ENCODE data around the gene AKAP8L.

Gene AKAP8L

DNA sequence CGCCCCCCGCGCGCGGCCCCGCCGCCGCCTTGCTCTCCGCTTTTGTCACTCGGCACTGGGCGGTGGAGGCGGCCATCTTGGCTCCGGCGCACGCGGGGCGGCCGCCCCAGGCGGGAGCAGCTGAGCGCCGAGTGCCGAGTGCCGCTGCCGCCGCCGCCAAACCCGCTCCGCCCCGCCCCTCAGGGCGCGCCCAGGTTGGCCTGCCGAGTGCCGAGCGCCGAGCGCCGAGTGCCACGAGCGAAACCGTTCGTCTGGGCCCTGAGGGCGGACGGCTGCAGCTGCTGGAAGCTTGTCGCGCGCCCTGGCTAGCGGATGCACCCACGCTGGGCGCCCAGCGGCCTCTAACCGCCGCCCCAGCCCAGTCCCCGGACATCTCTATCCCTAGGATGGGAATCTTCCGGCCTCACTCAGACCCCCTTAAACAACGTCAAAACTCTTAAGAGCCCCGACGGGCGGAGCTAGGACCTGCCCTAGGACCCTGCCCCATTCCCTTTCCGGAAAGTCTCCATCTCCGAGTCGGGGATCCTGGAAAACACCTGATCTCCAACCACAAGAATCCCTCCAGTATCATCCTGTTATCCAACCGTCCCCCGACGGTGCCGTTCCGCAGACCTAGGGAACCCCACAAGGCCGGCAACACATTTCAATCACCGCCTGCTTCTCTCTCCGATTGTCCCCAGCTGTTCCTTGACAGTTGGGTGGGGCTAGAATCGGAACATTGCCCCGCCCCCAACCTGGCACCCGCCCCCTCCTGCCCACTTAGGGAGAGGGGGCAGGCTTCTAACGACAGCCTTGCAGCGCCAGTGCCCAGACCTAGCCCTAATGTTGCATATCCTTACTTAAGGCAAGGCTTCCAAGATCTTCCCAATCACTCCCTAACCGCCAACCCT is 14.1 kb upstream of the AKAP8L start:
- FAIRE-seq = no peak

DNA sequence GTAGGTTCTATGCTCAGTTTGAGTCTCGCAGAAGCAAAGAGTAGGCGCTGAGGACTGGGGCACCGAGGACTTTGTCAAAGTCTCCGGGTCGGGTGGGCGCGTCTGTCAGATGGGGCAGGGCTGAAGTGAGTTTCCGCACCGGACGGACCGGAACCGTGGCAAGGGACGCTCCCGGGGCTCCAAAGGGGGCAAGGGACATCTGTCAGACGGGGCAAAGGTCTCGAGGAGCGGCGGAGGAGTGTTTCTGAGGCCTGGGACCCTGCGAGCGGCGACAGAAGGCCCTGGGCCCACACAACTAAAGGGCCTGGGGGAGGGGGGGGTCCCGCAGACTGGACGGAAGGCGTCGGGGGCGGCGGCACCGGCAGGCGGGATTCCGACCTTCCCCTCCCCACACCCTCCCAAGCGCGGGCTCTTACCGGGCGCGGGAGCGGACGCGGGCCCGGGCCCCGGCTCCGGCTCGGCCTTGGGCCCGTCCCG is 13.3 kb upstream of the AKAP8L start:
- no peak for FAIRE-seq

DNA sequence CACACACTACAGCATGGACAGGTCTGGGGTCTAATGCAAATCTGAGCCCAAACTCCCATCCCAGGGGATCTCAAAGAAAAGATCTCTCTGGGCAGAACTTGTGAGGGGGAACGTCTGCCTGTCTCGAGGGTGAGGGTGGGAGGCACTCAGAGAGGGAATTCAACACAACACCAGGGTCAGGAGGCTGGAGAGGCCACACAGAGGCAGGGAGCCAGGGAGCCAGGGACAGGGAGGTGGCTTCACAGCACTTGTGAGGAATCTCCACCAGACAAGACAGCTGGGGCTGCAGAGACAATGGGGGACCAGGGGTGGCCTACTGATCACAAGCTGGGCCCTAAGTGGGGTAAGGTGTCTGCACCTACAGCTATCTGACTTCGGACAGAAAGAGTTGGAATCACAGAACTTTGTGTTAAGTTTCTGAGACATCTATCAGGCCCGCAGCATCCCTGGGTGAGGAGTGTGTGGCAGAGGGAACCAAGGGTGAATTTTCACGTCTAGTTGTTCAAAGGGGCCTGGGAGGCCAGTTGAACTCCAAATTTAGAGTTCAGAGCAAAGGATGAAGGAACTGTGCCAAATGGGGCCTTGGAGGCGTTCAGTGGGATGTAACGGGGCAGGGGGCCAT is 12.7 kb upstream of the AKAP8L start:
- FAIRE-seq = no peak

GRCh38 chr19:15430526-15431120 is 11.8 kb upstream of the AKAP8L start:
- FAIRE-seq = no peak

- no peak for FAIRE-seq
Observed at GRCh38 chr19:15429825-15430467, 11.2 kb upstream of the AKAP8L start.

DNA sequence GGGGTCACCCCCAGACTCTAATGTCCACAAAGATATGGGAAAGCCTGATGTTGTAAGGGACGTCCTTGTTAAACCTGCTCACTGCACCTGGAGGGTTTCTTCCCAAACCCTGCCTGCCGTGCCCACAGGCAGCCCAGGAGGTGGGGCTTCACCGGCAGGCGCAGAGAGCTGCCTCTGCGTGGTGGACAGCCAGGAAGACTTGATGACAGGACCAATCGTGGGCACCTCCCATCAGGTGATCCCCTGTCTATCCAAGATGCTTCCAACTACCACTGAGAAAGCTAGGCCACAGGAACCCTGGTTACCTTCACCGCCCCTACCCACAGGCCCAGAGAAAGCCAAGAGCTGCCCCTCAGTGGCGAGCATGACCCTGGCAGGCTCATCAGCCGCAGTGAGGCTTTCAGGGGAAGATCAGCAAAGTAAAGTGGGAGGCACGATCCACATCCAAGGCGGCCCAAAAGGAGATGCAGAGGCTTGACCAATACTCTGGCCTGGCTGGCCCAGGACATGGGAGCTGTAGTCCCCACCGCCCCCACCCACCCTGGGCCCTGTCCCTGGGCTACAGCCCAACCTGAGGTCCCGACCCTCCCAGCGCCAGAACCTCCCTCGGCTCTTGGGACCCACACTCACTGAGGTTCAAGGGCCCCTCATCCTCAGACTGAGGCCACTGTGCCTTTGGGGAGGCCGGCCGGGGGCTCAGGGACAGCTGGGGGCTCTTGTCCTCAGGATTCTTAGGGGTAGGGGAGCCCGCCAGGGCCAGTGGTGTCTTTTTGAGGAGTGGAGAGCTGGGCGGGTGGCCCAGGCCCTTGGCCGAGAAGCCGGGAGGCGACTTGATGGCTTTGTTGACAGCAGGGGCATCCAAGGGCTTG is 10.4 kb upstream of the AKAP8L start:
- no peak for FAIRE-seq

DNA sequence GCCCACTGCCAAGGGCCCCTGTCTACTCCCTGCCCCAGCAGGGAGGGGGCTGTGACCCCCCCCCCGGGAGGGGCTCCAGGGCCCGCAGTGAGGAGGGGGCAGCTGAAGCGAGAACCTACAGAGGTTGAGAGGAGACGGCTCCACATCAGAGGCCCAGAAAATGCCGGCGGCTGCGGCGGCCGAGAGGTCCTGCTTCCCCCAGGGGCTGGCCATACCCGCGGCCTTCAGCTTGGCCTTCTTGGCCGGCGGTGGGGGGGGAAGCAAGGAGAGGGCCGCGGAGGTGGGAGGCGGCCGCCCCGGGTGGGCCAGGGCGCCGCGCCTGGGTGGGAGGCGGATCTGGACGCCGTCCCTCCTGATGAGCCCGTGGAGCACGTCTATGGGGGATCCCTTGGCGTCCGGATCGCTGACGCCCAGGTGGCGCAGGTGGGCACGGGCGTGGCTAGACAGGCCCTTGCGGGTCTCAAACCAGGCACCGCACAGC is 9.2 kb upstream of the AKAP8L start:
- no peak for FAIRE-seq

- FAIRE-seq = no peak
Observed at GRCh38 chr19:15427350-15427700, 8.5 kb upstream of the AKAP8L start.

- no peak for FAIRE-seq
Observed at GRCh38 chr19:15426485-15427349, 7.9 kb upstream of the AKAP8L start.

GRCh38 chr19:15425321-15425950 is 6.6 kb upstream of the AKAP8L start:
- FAIRE-seq = no peak

- FAIRE-seq = no peak
Observed at GRCh38 chr19:15424692-15425272, 6.0 kb upstream of the AKAP8L start.

DNA sequence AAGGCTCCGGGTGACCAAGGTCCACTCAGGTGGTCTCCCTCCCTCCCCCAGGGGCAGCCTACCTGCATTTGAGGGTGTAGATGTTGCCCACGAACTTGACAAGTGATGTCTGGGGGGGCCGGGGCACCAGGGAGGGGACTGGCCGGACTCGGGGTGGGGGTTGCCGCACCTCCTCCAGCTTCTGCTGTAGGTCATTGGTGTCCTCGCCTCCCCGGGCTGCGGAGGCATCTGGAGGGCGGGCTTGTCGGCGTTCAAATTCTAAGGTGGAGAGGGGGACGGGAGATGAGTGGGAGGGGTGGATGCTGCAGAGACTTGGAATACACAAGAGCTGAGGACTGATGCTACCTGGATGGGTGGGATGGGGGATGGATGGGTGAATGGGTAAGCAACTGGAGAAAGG is 5.3 kb upstream of the AKAP8L start:
- FAIRE-seq = no peak

DNA sequence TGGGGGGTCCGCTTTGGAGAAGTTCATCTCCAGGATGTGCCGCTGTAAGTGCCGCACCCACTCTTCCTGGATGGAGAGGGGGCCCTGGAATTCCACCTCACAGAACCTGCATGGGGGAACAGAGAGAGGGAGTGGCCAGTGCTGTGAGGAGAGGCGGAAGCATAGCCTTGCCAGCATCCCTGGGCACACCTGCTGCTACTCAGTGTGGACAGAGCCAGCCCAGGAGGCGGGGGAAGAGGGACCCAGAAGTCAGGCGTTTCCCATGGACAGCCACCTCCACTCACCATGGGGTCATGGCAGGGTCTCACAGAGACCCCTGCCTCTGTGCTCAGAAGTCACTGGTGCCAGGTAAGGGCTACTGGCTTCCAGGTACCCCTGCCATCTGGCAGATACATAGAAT is 4.3 kb upstream of the AKAP8L start:
- FAIRE-seq = no peak

- no peak for FAIRE-seq
Observed at GRCh38 chr19:15422296-15423075, 3.7 kb upstream of the AKAP8L start.

GRCh38 chr19:15421721-15422260 is 3.0 kb upstream of the AKAP8L start:
- no peak for FAIRE-seq

DNA sequence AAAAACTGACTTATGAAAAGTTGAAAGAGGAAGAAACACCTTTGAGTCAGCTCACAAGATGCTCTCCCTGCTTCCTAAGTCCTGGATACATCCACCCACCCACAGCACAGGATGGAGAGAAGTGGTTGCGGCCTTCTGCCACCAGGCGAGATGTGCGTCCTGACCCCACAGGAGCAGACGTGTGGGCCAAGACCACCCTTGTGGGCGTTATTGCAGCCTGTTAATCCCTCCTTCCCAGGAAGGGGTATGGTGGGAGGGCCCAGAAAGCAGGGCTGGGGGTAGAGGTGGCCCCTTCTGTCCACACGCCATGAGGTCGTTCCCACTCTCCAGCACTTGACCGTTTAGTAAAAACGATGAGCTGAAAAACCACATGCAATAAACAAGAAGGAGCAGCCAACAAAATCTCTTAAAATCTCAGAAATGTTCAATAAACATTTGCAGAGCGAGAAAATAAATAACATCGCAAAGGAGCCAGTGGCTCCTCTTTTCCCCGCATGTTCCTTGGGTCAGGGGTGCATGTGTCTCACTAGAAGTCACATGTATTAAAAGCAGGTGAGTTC is 2.4 kb upstream of the AKAP8L start:
- no peak for FAIRE-seq

- FAIRE-seq = no peak
Observed at GRCh38 chr19:15419413-15420025, 731 bp upstream of the AKAP8L start.

- no peak for FAIRE-seq
Observed at GRCh38 chr19:15418231-15418578, 583 bp downstream of the AKAP8L start.

- no peak for FAIRE-seq
Observed at GRCh38 chr19:15417699-15418098, 1.1 kb downstream of the AKAP8L start.
